OCI-LY1 (cell line): Measurements from ENCODE around the gene SIK3.

Experiments
- H2AFZ ChIP-seq: fragments of 200-600 bp; sonication (generic), shearing (Covaris generic); 2 replicates; pipeline ENCODE4 v1.6.0; 2014; ENCODE audit warnings: antibody characterized with exemption, mild to moderate bottlenecking, low read length
- H3F3A ChIP-seq: fragments of 200-600 bp; sonication (generic), shearing (Covaris generic); 2 replicates; pipeline ENCODE4 v1.6.0; 2014; ENCODE audit warnings: mild to moderate bottlenecking, antibody characterized with exemption, low read length, moderate library complexity; ENCODE audit not compliant: insufficient read depth
- H3K27ac ChIP-seq: fragments of 200-600 bp; sonication (generic); 2 replicates; pipeline ENCODE4 v1.5.1; 2014; ENCODE audit warnings: low read length, mixed run types, mild to moderate bottlenecking, low read depth; ENCODE audit not compliant: poor library complexity, severe bottlenecking
- H3K27me3 ChIP-seq: fragments of 200-600 bp; sonication (generic); 2 replicates; pipeline ENCODE4 v1.6.0; 2014; ENCODE audit warnings: antibody characterized with exemption, mild to moderate bottlenecking, low read length, moderate library complexity; ENCODE audit not compliant: insufficient read depth
- H3K36me3 ChIP-seq: fragments of 200-600 bp; sonication (generic); 2 replicates; pipeline ENCODE4 v1.6.1; 2014; ENCODE audit warnings: mild to moderate bottlenecking, antibody characterized with exemption, low read length, moderate library complexity, mixed read lengths; ENCODE audit not compliant: insufficient read depth
- H3K4me1 ChIP-seq: fragments of 200-600 bp; sonication (generic); 2 replicates; pipeline ENCODE4 v1.5.1; 2014; ENCODE audit warnings: mild to moderate bottlenecking, low read length, moderate library complexity; ENCODE audit not compliant: insufficient read depth, severe bottlenecking
- H3K4me2 ChIP-seq: fragments of 200-600 bp; sonication (generic), shearing (Covaris generic); 2 replicates; pipeline ENCODE4 v1.6.1; 2014; ENCODE audit warnings: low read length
- H3K4me3 ChIP-seq: fragments of 200-600 bp; sonication (generic); 2 replicates; pipeline ENCODE4 v1.5.1; 2014; ENCODE audit warnings: low read length, low read depth, mild to moderate bottlenecking, mixed read lengths; ENCODE audit not compliant: poor library complexity, severe bottlenecking
- H3K79me2 ChIP-seq: fragments of 200-600 bp; shearing (Covaris generic); 2 replicates; pipeline ENCODE4 v1.6.1; 2016; ENCODE audit warnings: mixed run types, low read length, mixed read lengths; ENCODE audit not compliant: insufficient read depth
- H3K9ac ChIP-seq: fragments of 200-600 bp; sonication (generic), shearing (Covaris generic); 2 replicates; pipeline ENCODE4 v1.6.1; 2014; ENCODE audit warnings: mild to moderate bottlenecking, low read length, mixed read lengths
- H3K9me2 ChIP-seq: fragments of 200-600 bp; sonication (generic), shearing (Covaris generic); 2 replicates; pipeline ENCODE4 v1.6.1; 2014; ENCODE audit warnings: low read depth, mild to moderate bottlenecking, low read length, mixed read lengths
- H3K9me3 ChIP-seq: fragments of 200-600 bp; shearing (Covaris generic); 2 replicates; pipeline ENCODE4 v1.6.1; 2014; ENCODE audit warnings: low read length, mixed read lengths
- H4K20me1 ChIP-seq: fragments of 200-600 bp; sonication (generic), shearing (Covaris generic); 2 replicates; pipeline ENCODE4 v1.6.0; 2016; ENCODE audit warnings: mild to moderate bottlenecking, low read length; ENCODE audit not compliant: insufficient read depth
- CTCF ChIP-seq: fragments of 200-600 bp; sonication (generic), shearing (Covaris generic); IDR thresholded peaks from 2 replicates; pipeline ENCODE4 v1.5.1; 2017; ENCODE audit warnings: mild to moderate bottlenecking, antibody characterized with exemption, low read length, moderate library complexity, mixed read lengths
- EZH2 ChIP-seq: fragments of 200-600 bp; sonication (generic), shearing (Covaris generic); IDR thresholded peaks from 2 replicates; pipeline ENCODE4 v1.8.0; 2017; ENCODE audit warnings: borderline replicate concordance, mixed run types, mild to moderate bottlenecking, antibody characterized with exemption, low read length, moderate library complexity, mixed read lengths

Gene SIK3

GRCh38 chr11:116869610-116870009 is 228.6 kb downstream of the SIK3 start:
- peaks cover 93% of the 10 kb centered on the region for H3K36me3 ChIP-seq
- H4K20me1 ChIP-seq = no peaks in the 10 kb centered on the region
- H3K9me3 ChIP-seq = no peaks in the 10 kb centered on the region
- no peak overlapping the region for H3K27ac ChIP-seq
- no peak overlapping the region for H3K4me2 ChIP-seq
- no peak overlapping the region for H3K4me3 ChIP-seq
- no peaks in the 10 kb centered on the region for H3K9me2 ChIP-seq
- no peak for TF ChIP-seq EZH2
- no peaks in the 10 kb centered on the region for H3K27me3 ChIP-seq
- no peaks in the 10 kb centered on the region for H3K79me2 ChIP-seq
- H3K9ac ChIP-seq = no peak overlapping the region
- no peaks in the 10 kb centered on the region for H3F3A ChIP-seq
- H2AFZ ChIP-seq = no peak overlapping the region
- H3K4me1 ChIP-seq = no peaks in the 10 kb centered on the region

- no peaks in the 10 kb centered on the region for H3K9me2 ChIP-seq
- peaks cover 93% of the 10 kb centered on the region for H3K36me3 ChIP-seq
- no peak overlapping the region for H3K27ac ChIP-seq
- no peak overlapping the region for H2AFZ ChIP-seq
- H3F3A ChIP-seq = no peaks in the 10 kb centered on the region
- no peaks in the 10 kb centered on the region for H3K4me1 ChIP-seq
- no peaks in the 10 kb centered on the region for H3K27me3 ChIP-seq
- H4K20me1 ChIP-seq = no peaks in the 10 kb centered on the region
- no peaks in the 10 kb centered on the region for H3K9me3 ChIP-seq
- no peaks in the 10 kb centered on the region for H3K79me2 ChIP-seq
- no peak overlapping the region for H3K4me3 ChIP-seq
- no peak for TF ChIP-seq CTCF
- no peak for TF ChIP-seq EZH2
- no peak overlapping the region for H3K4me2 ChIP-seq
- no peak overlapping the region for H3K9ac ChIP-seq
Observed at GRCh38 chr11:116868066-116868465, 230.2 kb downstream of the SIK3 start.

- Histone ChIP-seq H3K79me2 (no peaks in the 10 kb centered on the region), H3K27me3 (no peaks in the 10 kb centered on the region), H2AFZ (no peak overlapping the region), H3K9me3 (no peaks in the 10 kb centered on the region), H3K36me3 (peaks cover 90% of the 10 kb centered on the region), H4K20me1 (no peaks in the 10 kb centered on the region), H3K27ac (no peak overlapping the region), H3K9ac (no peak overlapping the region), H3K9me2 (no peaks in the 10 kb centered on the region), H3K4me3 (no peak overlapping the region), H3F3A (no peaks in the 10 kb centered on the region), H3K4me1 (no peaks in the 10 kb centered on the region), H3K4me2 (no peak overlapping the region)
- TF ChIP-seq EZH2 (no peak), CTCF (no peak)
Observed at GRCh38 chr11:116867619-116868018, 230.6 kb downstream of the SIK3 start.

- no peaks in the 10 kb centered on the region for H3K27me3 ChIP-seq
- peaks cover 90% of the 10 kb centered on the region for H3K36me3 ChIP-seq
- no peak overlapping the region for H2AFZ ChIP-seq
- H3K79me2 ChIP-seq = no peaks in the 10 kb centered on the region
- no peaks in the 10 kb centered on the region for H3K9me2 ChIP-seq
- no peaks in the 10 kb centered on the region for H3F3A ChIP-seq
- H3K4me1 ChIP-seq = no peaks in the 10 kb centered on the region
- H3K9ac ChIP-seq = no peak overlapping the region
- H3K9me3 ChIP-seq = no peaks in the 10 kb centered on the region
- no peak overlapping the region for H3K4me2 ChIP-seq
- no peak for TF ChIP-seq CTCF
- no peak for TF ChIP-seq EZH2
- no peak overlapping the region for H3K4me3 ChIP-seq
- no peaks in the 10 kb centered on the region for H4K20me1 ChIP-seq
- H3K27ac ChIP-seq = no peak overlapping the region
Observed at GRCh38 chr11:116866804-116867455, 231.3 kb downstream of the SIK3 start.
